AG08395 (cell line): ENCODE measurements around the gene CTXN1.
"Not testable (repeated sequence)": the region's sequence is repeated elsewhere in the genome, so short reads cannot be mapped to it uniquely, and the experiment has no call there.

Source experiments
- DNase-seq: peaks from one replicate; pipeline ENCODE4 v3.0.0; 2012; ENCODE audit warnings: mixed read lengths, low spot score

The CTXN1 gene

GRCh38 chr19:7926021-7926726 lies at the start of gene CTXN1:
Gene CTXN1 (minus strand): TSS chr19:7926135. CDS start chr19:7925538, 597 bp downstream.
- peak; percentile 77 for DNase-seq

DNA sequence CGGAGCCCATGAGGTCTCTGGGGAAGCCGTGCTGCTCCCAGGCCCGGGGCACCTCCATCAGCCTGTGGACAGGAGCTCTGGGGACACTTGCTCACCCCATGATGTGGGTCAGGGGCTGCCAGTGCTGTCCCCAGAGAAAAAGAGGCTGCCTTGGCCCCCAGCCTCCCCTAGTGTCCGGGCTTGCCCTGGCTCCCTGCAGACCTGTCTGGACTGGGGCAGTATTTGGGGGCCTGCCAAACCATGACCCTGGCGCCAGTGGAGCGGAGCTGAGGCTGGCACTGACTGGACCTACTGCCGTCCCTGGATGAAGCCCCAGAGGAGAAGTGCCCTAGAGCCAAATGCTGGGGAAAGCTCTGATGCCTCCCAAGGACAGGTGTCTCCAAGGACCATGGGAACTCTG lies 49.1 kb upstream of the CTXN1 start:
- no peak for DNase-seq

GRCh38 chr19:7973883-7974282 lies 47.9 kb upstream of the CTXN1 start:
- DNase-seq = no peak

DNA sequence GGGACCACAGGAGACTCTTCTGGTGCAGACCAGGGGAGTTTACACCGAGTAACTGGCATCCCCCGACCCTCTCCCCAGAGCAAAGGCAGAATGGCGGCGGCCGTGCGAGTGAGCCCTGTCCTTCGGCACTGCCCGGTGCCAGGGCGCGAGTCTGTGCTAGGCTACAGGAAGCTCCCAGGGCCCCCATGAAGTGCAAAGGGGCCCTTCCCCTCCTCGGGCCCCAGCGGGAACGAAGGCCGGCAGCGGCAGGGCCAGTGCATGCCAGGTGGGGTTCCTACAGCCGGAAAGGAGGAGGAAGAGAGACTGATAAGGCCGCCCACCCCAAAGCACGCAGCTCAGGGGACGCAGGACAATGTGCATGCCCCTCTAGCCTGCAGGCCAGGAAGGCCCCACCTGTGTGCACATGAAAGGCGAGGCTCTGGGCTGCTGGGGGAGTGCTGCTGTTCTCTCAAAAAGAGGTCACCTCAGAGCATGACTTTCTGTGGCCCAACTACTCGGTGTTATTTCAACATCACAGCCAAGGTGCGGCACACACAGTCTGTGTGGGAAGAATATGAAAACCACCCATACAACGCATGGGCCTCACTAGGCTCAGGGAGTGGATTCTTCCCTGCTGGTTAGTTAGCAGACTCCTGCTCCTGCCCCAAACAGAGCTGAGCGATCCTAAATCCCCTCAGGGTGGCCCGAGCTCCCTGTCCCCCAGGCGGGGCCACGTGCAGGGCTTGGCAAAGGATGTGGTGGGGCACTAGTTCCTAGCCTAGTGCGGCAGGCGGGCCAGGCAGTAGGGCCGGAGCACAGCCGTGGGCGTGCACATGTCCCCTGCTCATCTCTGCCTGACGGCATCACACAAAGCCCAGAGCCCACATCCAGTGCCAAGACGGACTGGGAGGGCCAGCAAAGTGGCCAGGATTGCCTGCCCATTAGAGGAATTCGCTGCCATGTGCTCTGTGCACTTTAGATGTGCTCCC lies 45.9 kb upstream of the CTXN1 start:
- DNase-seq = no peak

- DNase-seq = peak; percentile 57
Measured at GRCh38 chr19:7970716-7971448, 44.9 kb upstream of the CTXN1 start.

DNA sequence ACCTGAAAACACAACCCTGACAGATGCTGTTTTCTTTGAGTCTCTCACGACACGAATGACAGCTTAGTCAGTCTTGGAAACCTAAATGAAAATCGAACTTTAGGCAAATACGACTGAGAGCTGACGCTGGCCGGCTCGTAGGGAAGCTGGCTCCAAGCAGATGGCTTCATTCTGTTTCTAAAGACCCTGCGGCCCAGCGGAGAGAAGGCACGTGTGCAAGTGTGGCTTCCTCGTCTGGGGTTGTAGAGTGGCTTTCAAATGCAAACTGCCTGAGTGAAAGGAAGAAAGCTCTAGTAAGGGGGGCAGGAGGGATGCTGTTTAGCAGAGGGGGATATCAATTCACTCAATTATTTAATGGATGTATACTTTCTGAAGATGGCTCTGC lies 43.6 kb upstream of the CTXN1 start:
- DNase-seq = no peak

DNA sequence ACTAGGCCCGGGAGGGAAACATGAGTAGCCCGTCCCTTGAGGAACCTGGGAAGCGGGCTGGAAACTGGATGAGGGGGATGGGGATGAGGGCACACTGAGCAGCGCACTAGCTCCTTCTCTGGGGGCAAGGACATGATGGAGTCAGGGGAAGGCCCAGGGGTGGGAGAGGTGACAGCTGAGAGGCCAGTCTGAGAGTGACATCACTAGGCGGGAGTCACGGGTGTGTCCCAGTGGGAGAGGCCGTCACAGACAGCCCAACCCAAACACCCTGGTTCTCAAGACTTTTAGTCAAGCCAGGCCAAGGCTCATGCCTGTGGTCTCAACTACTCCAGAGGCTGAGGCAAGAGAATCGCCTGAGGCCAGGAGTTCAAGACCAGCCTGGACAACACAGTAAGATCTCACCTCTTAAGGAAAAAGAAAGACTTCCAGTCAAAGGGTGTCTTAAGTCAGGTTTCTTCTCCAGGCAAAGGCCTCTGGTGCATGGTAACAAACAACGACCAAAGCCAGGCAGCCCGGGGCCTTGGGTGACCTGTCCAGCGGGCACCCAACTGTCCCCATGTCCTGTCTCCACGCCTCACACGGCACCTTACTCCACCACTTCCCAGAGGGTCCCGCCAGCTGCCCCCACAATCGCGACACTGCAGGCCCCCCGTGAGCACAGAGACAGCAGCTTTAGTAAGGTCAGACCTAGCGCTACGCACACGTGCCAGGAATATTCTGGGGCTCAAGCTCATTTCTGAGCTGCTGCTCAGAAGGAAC lies 43.0 kb upstream of the CTXN1 start:
- DNase-seq = no peak

DNA sequence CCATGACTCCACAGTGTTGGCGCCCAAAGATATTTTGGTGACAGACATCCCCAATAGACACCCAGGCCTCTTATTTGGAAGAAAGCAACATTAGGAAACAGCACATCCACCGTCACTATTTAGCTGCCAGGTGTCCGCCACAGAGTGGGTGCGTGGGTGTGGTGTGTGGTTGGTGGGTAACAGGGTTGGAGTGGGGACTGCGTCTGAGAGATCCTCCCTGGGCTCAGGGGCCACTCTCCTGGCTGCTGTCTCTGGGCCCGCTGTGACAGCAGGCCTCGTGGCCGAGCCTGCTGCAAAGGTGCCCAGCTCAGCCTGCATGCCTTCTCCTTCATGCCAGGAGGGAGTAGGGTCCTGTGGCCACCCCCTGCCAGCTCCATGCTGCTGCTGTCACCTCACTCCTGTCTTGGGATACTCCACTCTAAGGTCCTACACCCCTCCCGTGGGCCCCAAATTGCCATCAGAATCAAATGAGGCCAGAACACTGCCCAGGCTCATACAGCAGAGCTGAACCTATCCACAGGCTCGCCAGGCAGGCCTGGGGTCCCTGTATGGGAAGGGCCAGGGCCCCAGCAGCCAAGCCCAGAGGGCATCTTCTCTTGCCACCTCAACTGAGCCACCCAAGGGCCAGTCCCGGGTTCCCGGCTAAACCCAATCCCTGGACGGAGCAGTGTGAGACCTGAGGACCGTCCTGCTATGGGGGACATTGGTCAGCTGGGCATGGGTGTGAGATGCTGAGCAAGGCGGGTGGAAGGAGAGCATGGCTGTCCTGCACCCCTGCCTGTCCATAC lies 42.3 kb upstream of the CTXN1 start:
- no peak for DNase-seq

DNA sequence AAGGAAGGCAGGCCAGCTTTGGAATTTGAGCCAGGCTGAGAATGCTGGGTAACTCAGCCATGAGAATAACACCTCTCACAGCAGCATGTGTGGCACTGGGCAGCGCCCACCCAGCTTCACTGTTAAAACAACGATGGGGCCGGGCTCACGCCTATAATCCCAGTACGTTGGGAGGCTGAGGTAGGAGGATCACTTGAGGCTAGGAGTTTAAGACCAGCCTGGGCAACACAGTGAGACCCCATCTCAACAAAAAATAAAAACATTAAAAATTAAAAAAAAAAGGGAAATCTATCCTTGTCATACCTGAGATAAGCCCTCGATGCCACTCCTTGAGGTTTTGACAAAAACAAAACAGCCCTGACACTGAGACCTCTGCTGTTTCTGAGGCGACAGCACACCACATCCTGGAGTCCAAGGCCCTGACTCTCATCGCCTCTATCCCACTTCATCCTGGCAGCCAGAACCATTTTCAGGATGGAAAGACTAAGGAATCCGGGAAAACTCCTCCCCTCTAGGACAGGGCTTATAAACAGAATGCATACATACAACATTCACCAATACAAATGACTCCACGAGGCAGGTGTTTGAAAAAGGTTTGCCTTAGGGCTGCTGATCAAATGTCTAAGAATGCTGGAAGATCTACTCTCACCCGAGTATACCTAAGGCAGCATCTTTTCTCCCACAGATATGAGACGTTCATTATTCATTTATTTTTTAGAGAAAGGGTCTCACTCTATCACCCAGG lies 40.2 kb upstream of the CTXN1 start:
- DNase-seq = no peak

- DNase-seq = no peak
Measured at GRCh38 chr19:7965259-7965841, 39.4 kb upstream of the CTXN1 start.

DNA sequence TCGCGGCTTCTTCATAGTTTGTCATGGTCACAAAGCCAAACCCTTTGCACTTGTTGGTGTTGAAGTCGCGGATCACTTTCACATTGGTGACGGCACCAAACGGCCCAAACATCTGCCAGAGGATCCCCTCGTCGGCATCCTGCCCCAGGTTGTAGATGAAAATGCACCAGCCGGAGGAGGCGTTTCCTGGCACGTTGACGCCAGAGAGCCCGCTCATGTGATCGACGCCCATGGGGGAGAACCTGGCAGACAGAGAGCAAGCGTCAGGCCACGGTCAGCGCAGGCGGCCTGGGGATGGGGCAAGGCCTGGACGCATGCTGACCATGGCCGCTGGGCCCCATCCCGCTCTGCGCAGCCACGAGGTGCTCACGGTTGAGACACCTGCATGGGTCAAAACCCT lies 37.6 kb upstream of the CTXN1 start:
- DNase-seq = no peak

GRCh38 chr19:7962644-7963268 lies 36.8 kb upstream of the CTXN1 start:
- no peak for DNase-seq

- no peak for DNase-seq
Measured at GRCh38 chr19:7961920-7962626, 36.1 kb upstream of the CTXN1 start.

DNA sequence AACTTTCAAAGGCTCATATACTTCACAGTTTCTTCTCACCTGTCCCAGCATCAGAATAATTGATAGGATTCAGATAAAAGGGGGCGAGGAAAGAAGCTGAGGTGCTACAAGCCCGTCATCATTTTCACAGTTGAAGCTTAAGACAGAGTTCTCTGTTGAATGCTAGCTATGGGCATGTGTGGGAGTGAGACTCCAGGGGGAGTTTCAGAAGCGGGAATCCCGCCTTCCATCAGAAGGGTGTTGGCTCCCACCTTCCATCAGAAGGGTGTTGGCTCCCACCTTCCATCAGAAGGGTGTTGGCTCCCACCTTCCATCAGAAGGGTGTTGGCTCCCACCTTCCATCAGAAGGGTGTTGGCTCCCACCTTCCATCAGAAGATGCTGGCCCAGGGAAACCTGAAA lies 35.1 kb upstream of the CTXN1 start:
- DNase-seq = not testable (repeated sequence)

- no peak for DNase-seq
Measured at GRCh38 chr19:7959211-7959610, 33.3 kb upstream of the CTXN1 start.

GRCh38 chr19:7955696-7956095 lies 29.8 kb upstream of the CTXN1 start:
- no peak for DNase-seq

GRCh38 chr19:7953576-7953975 lies 27.6 kb upstream of the CTXN1 start:
- DNase-seq = no peak

DNA sequence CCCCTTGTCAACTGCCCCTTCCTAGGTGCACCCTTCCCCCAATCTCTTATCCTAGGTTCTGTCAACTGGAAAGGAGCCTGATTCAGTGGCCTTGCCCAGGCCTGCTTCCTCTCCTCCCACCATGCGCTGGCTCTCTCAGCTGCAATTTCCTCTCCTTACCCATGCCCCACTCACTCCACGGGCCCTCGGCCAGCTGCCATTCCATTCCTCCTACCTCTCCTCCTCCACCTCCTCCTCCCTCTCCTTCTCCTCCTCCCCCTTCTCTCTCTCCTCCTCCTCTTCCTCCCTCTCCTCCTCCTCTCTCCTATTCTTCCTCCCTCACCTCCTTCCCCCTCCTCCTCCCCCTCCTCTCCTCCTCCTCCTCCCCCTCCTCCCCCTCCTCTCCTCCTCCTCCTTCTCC lies 27.1 kb upstream of the CTXN1 start:
- DNase-seq = peak; percentile 37

DNA sequence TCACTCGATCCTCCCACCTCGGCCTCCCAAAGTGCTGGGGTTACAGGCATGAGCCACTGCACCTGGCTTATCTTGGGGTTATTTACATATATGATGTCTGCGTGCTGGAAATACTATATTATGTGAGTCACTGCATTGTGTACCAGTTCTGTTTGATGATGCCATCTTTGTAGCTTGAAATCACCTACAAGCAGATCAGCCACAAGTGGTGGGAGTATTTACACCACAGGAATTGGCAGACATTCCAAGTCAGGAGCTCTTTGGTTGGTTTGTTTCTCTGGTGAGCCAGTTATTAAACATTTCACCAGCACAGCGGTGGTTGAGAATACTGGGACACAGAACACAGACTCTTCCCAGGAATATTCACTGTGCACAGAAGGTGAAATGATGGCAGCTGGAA lies 22.0 kb upstream of the CTXN1 start:
- DNase-seq = no peak
